ENCODE results near the gene CAMTA1. TPM values are rescaled to one million over a fixed set of nuclear protein-coding genes. Genes with fewer than 3 reads are reported as not detected.

Gene CAMTA1
- total RNA-seq, 2 experiments from 2014 or later = 43.9 to 73.3 TPM

GRCh38 chr1:6822530-6823359 lies 37.5 kb downstream of the CAMTA1 start:
- Histone ChIP-seq H3K4me2 (ENCODE audit: low read length) (no peak overlapping the region), H3K27ac (ENCODE audit: low read depth, low read length, poor library complexity, severe bottlenecking) (no peak overlapping the region), H3K9me2 (ENCODE audit: insufficient read depth, low read length) (no peaks in the 10 kb centered on the region), H2AFZ (ENCODE audit: low read length) (no peak overlapping the region), H3K79me2 (ENCODE audit: insufficient read depth, low read depth, low read length) (peaks cover 12% of the 10 kb centered on the region; the same call in 1 of the 2 replicates), H3K36me3 (ENCODE audit: insufficient read depth, low read length) (peaks cover 17% of the 10 kb centered on the region; the same call in 1 of the 2 replicates), H4K20me1 (ENCODE audit: insufficient read depth, low read length) (peaks cover 15% of the 10 kb centered on the region; the same call in 1 of the 2 replicates), H3K4me1 (ENCODE audit: insufficient read depth, low read length, poor library complexity, severe bottlenecking) (peaks cover 11% of the 10 kb centered on the region), H3K4me3 (ENCODE audit: low read depth, low read length, poor library complexity, severe bottlenecking) (no peak overlapping the region), H3K9me3 (ENCODE audit: low read length) (no peaks in the 10 kb centered on the region)
- no TSS peak for BruUV-seq (replicated peaks)
- TF ChIP-seq EZH2phosphoT487 (IDR thresholded peaks at IDR 0.05; ENCODE audit: borderline replicate concordance, low read depth, low read length) (no peak), CTCF (conservative IDR thresholded peaks at IDR 0.05; ENCODE audit: low read length) (no peak)
- POLR2A ChIA-PET = no interaction called here
- DNase-seq (ENCODE audit: low spot score) = no peak
- intact Hi-C loops (cut with micrococcal nuclease; ENCODE audit: unreplicated experiment) = no loop called here
- CTCF ChIA-PET (ENCODE audit: unreplicated experiment) = no interaction called here

- Histone ChIP-seq H3K4me1 (ENCODE audit: insufficient read depth, low read length, poor library complexity, severe bottlenecking) (peaks cover 11% of the 10 kb centered on the region), H3K9me3 (ENCODE audit: low read length) (no peaks in the 10 kb centered on the region), H3K27ac (ENCODE audit: low read depth, low read length, poor library complexity, severe bottlenecking) (no peak overlapping the region), H3K36me3 (ENCODE audit: insufficient read depth, low read length) (peaks cover 20% of the 10 kb centered on the region; the same call in 1 of the 2 replicates), H2AFZ (ENCODE audit: low read length) (no peak overlapping the region), H3K79me2 (ENCODE audit: insufficient read depth, low read depth, low read length) (peaks cover 12% of the 10 kb centered on the region; the same call in 1 of the 2 replicates), H3K4me2 (ENCODE audit: low read length) (no peak overlapping the region), H3K9me2 (ENCODE audit: insufficient read depth, low read length) (no peaks in the 10 kb centered on the region), H3K4me3 (ENCODE audit: low read depth, low read length, poor library complexity, severe bottlenecking) (no peak overlapping the region), H4K20me1 (ENCODE audit: insufficient read depth, low read length) (peaks cover 15% of the 10 kb centered on the region; the same call in 1 of the 2 replicates)
- intact Hi-C loops (cut with micrococcal nuclease; ENCODE audit: unreplicated experiment) = no loop called here
- BruUV-seq (replicated peaks) = no TSS peak
- no peak for DNase-seq (ENCODE audit: low spot score)
- ChIA-PET CTCF (ENCODE audit: unreplicated experiment) (no interaction called here), POLR2A (interaction anchor here (0.7 to 0.9 kb wide), 2 partner anchors 38 to 112 kb away, joined by 3 to 4 read pairs; no protein-coding TSS in a partner anchor)
- TF ChIP-seq CTCF (conservative IDR thresholded peaks at IDR 0.05; ENCODE audit: low read length) (no peak), EZH2phosphoT487 (IDR thresholded peaks at IDR 0.05; ENCODE audit: borderline replicate concordance, low read depth, low read length) (no peak)
Observed at GRCh38 chr1:6823793-6824192, 38.5 kb downstream of the CAMTA1 start.
